ENCODE measurements around the gene TUBB4A.

GRCh38 chr19:6524311-6524710 lies 22.2 kb upstream of the TUBB4A start:
- TF ChIP-seq CTCF (IDR thresholded peaks at IDR 0.05; ENCODE audit: poor library complexity) (no peak), EZH2 (IDR thresholded peaks at IDR 0.05; ENCODE audit: borderline replicate concordance) (no peak), EZH2phosphoT487 (IDR thresholded peaks at IDR 0.05; ENCODE audit: low read depth, severe bottlenecking, unreplicated experiment) (no peak)
